Effector memory CD4-positive, alpha-beta T cell (primary cell): ENCODE results near the gene CFAP46.

Source experiments
- DNase-seq, 3 donors: peaks; one replicate each; pipeline ENCODE4 v3.0.0-alpha.2; 2020
- H3K27ac ChIP-seq: 2 replicates; pipeline ENCODE4 v1.7.0; 2013; ENCODE audit warnings: mild to moderate bottlenecking, low read length, moderate library complexity; ENCODE audit not compliant: insufficient read depth, poor library complexity, severe bottlenecking
- H3K27me3 ChIP-seq: replicated peaks from 2 replicates; pipeline ENCODE4 v1.7.0; 2013; ENCODE audit warnings: mild to moderate bottlenecking, low read length; ENCODE audit not compliant: insufficient read depth, control insufficient read depth, poor library complexity, severe bottlenecking
- H3K36me3 ChIP-seq: 2 replicates; pipeline ENCODE4 v1.7.0; 2013; ENCODE audit warnings: mild to moderate bottlenecking, low read length, moderate library complexity; ENCODE audit not compliant: control insufficient read depth, insufficient read depth
- H3K4me1 ChIP-seq: 2 replicates; pipeline ENCODE4 v1.7.0; 2013; ENCODE audit warnings: low read length, mild to moderate bottlenecking; ENCODE audit not compliant: control insufficient read depth, insufficient read depth, poor library complexity, severe bottlenecking
- H3K4me3 ChIP-seq: 2 replicates; pipeline ENCODE4 v1.7.0; 2013; ENCODE audit warnings: low read length, low read depth, mild to moderate bottlenecking; ENCODE audit not compliant: insufficient read depth, poor library complexity, severe bottlenecking
- H3K9me3 ChIP-seq: 2 replicates; pipeline ENCODE4 v1.7.0; 2013; ENCODE audit warnings: mild to moderate bottlenecking, low read length, moderate library complexity; ENCODE audit not compliant: control insufficient read depth

The CFAP46 gene

DNA sequence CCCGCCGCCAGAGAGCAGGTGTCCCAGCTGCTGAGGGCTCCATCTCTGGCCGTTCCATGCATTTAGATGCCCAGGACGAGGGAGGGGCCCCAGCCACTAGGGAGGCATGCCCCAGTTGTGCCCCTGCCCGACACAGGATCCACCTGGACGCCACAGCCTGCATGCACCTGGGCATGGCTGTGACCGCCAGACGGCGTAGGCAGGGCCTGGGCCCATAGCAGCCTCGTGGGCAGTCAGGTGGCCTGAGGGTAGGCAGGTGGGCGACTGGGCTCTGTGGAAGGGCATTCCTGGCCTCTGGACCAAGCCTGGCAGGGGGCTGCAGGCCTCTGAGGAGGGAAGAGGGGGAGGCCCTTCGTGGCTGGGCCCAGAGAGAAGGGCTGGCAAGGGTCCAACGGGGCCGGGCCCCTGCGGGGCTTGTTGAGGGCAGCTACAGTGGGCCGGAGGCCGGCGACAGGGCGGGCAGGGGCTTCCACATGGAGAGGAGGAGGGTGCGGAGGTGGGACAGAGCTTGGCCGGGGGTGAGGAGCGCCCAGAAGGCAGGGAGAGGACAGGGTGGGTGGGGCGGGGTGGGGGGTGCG lies 80.4 kb downstream of the CFAP46 start:
- H3K27me3 ChIP-seq = peaks cover 3% of the 10 kb centered on the region
- H3K36me3 ChIP-seq = no peaks in the 10 kb centered on the region
- H3K4me3 ChIP-seq = no peak overlapping the region
- no peak for DNase-seq
- H3K27ac ChIP-seq = no peak overlapping the region
- H3K4me1 ChIP-seq = peaks cover 4% of the 10 kb centered on the region
- H3K9me3 ChIP-seq = no peaks in the 10 kb centered on the region

DNA sequence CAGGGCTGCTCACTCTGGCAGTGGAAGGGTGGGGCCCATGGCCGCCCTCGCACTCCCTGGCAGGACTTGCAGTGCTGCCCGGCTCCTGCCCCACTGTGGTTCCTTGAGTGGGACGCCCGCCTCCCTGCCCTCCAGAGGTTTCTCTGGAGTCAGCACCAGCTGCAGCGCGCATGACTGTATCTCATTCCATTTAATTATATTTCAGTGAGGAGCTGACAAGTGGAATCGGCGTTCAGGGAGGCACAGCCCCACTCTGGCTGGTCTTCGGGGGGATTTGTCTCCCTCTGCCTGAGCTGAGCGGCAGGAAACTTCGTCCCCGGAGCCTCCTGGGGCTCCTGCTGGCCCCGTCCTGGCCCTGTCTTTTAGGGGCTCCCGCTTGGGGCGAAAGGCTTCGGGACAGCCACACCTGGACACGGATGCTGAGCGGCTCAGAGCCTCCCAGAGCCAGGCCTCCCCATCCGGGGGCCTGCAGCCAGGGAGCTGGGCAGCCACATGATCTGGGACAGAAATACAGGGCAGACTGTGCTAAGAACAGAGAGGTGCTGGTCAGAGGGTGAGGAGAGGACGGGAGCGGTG lies 81.2 kb downstream of the CFAP46 start:
- Histone ChIP-seq H3K27ac (no peak overlapping the region), H3K4me3 (no peak overlapping the region), H3K36me3 (no peaks in the 10 kb centered on the region), H3K27me3 (peaks cover 3% of the 10 kb centered on the region), H3K9me3 (no peaks in the 10 kb centered on the region), H3K4me1 (peaks cover 4% of the 10 kb centered on the region)
- DNase-seq = no peak

DNA sequence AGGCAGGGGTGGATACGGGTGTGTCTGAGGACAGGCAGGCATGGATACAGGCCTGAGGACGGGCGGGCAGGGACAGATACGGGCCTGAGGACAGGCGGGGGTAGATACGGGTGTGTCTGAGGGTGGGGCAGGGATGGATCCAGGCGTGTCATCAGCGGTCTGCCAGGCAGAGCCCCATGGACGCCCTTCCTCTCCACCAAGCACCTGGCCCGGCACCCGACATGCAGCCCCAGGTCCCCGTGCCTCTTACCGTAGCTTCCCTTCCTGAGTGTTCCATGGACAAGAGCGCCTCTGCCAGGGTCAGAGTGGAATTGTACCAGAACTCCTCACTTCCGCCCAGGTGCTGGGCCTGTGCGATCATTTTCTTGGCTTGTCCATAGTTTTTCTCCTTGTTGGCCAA lies 81.8 kb downstream of the CFAP46 start:
- DNase-seq = no peak
- H3K27ac ChIP-seq = no peak overlapping the region
- no peak overlapping the region for H3K4me3 ChIP-seq
- H3K9me3 ChIP-seq = no peaks in the 10 kb centered on the region
- H3K27me3 ChIP-seq = peaks cover 3% of the 10 kb centered on the region
- no peaks in the 10 kb centered on the region for H3K36me3 ChIP-seq
- peaks cover 4% of the 10 kb centered on the region for H3K4me1 ChIP-seq

DNA sequence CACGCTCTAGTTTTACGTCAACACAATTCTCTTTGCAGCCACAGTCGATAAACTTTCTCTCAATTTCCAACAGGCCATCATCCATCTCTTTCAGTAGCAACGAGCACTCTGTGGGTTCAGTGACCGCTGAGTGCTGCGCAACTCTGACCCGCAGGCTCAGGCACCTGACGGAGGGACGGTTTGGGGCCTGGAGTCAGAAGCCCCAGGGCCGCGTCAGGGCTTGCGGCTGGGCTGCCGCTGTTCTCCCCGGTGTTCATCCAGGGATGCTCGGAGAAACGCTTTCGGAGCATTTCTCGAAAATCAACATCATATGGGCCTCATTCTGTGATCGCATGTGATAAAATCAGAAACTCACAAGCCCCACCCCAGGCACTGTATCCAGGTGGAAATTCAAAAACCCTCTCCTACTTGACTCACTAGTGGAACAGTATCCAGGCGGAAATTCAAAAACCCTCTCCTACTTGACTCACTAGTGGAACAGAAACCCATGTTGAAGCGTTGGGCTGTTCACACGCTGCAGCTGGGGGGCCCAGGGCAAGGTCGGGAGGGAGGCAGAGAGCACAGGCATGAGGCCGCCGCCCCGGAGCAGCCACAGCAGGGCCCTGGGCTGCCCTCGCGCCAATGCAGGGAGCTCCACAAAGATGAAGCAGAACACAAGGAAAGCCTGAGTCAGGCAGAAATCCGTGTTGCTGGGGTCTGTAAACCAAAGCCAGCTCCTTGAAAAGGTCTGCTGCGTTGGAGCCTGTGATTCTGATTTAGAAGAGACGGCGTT lies 83.1 kb downstream of the CFAP46 start:
- peaks cover 4% of the 10 kb centered on the region for H3K4me1 ChIP-seq

DNA sequence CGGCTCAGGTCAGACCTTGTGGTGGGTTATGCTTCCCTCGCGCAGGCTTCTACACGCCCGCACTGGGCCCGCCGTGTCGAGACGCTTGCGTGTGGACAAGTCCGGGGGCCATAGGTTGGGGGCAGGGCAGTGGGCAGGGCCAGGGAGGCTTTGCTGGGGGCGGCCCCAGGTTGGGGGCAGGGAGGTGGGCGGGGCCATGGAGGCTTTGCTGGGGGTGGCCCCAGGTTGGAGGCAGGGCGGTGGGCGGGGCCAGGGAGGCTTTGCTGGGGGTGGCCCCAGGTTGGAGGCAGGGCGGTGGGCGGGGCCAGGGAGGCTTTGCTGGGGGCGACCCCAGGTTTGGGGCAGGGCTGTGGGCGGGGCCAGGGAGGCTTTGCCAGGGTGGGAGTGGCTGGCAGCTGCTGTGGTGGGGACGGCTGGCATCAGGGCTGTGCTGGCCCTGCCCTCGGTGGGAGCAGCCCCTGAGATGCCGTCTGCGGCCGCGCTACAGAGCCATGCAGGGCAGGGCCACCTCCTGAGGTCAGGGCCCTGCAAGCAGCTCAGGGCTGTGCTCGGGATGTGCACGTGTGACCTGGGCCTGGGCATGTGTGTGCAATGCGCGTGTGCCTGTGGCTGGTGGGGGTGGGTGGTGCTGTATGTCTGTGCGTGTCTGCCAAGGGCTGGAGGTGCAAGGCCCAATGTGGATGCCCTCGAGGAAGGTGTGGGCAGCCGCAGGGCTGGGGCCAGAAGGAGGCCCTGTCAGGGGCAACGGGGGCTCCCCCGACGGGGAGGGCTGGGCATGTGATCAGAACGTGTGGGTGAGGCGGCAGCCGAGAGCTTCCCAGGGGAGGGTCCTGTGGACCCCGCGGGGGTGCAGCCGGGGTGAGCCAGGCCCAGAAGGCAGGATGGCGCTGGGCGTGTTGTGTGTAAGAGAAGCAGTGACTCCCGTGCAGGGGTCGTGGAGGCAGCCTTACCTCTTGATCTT lies 84.0 kb downstream of the CFAP46 start:
- peaks cover 4% of the 10 kb centered on the region for H3K4me1 ChIP-seq
- H3K9me3 ChIP-seq = no peaks in the 10 kb centered on the region
- no peak for DNase-seq
- no peaks in the 10 kb centered on the region for H3K36me3 ChIP-seq
- no peaks in the 10 kb centered on the region for H3K27me3 ChIP-seq
- H3K27ac ChIP-seq = no peak overlapping the region
- H3K4me3 ChIP-seq = no peak overlapping the region

More for the DNA sequence above, 83.1 kb downstream of the CFAP46 start:
- Histone ChIP-seq H3K27me3 (peaks cover 3% of the 10 kb centered on the region), H3K27ac (no peak overlapping the region), H3K9me3 (no peaks in the 10 kb centered on the region), H3K4me3 (no peak overlapping the region), H3K36me3 (no peaks in the 10 kb centered on the region)
- no peak for DNase-seq

DNA sequence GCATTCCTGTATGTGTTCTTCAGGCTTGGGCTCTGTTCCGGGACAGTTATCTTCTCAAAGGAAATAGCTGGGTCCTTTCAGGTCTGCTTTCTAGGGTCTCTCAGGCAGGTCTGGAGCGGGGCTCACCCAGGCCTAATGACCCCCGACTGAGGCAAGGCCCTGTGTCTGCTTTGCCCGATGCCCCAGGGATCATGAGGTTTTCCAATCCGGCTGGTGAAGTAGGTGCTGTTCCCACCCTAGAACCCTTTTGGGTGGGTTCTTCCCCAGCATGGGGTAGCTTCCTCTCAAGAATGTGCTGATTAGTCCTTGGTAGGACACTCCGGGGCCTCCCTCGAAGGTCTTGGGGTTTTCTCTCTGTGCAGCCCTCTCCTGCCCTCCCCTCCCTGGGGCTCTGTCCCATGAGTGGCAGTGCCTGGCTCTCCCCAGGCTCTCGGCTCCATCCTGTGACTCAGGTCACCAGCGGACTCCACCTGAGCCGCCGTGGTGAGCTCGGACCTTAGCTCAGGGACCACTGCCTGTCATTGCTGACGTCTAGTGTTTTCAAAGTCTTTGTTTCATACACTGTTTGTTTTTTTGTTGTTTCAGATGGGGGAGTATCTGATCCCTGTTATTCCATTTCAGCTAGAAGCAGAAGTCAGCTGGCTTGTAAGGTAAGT lies 85.4 kb downstream of the CFAP46 start:
- Histone ChIP-seq H3K27me3 (no peaks in the 10 kb centered on the region), H3K4me3 (no peak overlapping the region), H3K27ac (no peak overlapping the region), H3K36me3 (no peaks in the 10 kb centered on the region), H3K9me3 (no peaks in the 10 kb centered on the region), H3K4me1 (no peaks in the 10 kb centered on the region)
- no peak for DNase-seq

DNA sequence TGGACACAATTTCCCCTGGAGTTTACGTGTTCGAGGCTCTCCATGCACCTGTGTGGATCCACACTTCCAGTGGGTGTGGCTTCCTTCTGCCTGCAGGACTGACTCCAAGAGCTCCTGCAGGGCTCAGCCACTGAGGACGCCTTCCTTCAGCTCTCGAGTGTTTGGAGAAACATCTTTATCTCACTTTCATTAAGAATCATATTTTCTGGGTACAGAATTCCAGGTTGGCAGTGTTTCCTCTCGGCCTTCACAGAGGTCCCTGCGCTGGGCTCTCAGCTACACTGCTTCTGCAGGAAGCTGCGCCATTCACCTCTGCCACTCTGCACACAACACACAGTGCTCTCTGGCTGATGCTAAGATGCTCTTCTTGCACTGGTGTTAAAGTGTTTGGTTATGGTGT lies 86.5 kb downstream of the CFAP46 start:
- no peaks in the 10 kb centered on the region for H3K36me3 ChIP-seq
- no peak for DNase-seq
- no peaks in the 10 kb centered on the region for H3K9me3 ChIP-seq
- H3K4me3 ChIP-seq = no peak overlapping the region
- H3K4me1 ChIP-seq = no peaks in the 10 kb centered on the region
- H3K27me3 ChIP-seq = no peaks in the 10 kb centered on the region
- H3K27ac ChIP-seq = no peak overlapping the region

DNA sequence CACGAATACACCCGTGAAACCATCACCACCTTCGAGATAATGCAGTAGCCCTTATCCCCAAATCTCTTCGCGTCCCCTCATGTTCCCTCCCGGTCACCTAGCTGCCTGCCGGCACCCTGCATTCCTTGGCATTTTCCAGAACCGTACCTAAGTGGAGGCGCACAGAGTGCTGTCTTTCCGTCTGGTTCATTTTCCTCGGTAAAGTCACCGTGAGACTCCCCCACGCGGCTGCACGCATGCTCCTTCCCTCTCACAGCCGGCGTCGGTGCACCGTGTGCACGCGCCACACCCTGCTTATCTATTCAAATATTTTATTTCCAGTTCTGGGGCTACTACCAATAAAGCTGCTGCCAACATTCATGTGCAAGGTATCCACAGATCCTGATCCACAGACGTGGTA lies 90.9 kb downstream of the CFAP46 start:
- H3K4me1 ChIP-seq = no peaks in the 10 kb centered on the region
- H3K27ac ChIP-seq = no peak overlapping the region
- DNase-seq = no peak
- H3K9me3 ChIP-seq = no peaks in the 10 kb centered on the region
- H3K36me3 ChIP-seq = no peaks in the 10 kb centered on the region
- no peaks in the 10 kb centered on the region for H3K27me3 ChIP-seq
- H3K4me3 ChIP-seq = no peak overlapping the region

DNA sequence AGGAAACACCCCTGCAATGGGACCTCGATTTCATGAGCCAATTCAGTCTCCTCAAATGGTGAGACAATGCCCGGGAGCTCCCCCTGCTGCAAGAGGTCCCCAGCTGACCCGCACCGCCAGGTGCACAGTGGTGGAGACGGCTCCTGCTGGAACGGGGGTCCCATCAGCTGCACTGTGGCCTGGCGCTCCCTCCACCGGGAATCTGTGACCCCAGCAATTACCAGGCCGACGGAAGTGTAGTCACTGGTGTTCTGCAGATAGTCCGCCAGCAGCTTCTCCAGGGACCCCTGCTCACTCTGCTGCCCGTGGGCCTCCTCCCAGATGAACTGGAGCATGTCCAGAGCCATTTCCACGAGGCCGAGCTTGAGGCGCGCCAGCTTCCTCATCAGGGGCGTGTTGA lies 91.5 kb downstream of the CFAP46 start:
- H3K4me1 ChIP-seq = no peaks in the 10 kb centered on the region
- no peak overlapping the region for H3K4me3 ChIP-seq
- H3K27me3 ChIP-seq = no peaks in the 10 kb centered on the region
- no peak for DNase-seq
- H3K27ac ChIP-seq = no peak overlapping the region
- H3K9me3 ChIP-seq = no peaks in the 10 kb centered on the region
- H3K36me3 ChIP-seq = no peaks in the 10 kb centered on the region
